Body of pancreas (tissue), 4 donors: ENCODE measurements around the gene ASTN2. TPM values are rescaled to one million over a fixed set of nuclear protein-coding genes. Genes with fewer than 3 reads are reported as not detected.

Experiments
- ATAC-seq: fragments of 150-250 bp; one replicate; pipeline ENCODE4 v1.9.1; 2016
- DNase-seq, 4 donors: peaks; one replicate each; pipeline ENCODE4 v3.0.0-alpha.2; 2019
- H3K27ac ChIP-seq, 4 donors: fragments of 200-600 bp; sonication (generic); 1 replicate in 3 of 4; 2 replicates in 1 of 4; pipeline versions ENCODE4 v1.5.1 to v1.6.1; 2016 to 2019; ENCODE audit warnings: mild to moderate bottlenecking in 1 of 4, mixed read lengths in 1 of 4, moderate library complexity in 1 of 4
- H3K27me3 ChIP-seq, 2 donors: fragments of 200-600 bp; sonication (generic); one replicate each; pipeline ENCODE4 v1.6.0; 2016; ENCODE audit warnings: mild to moderate bottlenecking in 1 of 2
- H3K36me3 ChIP-seq, 2 donors: fragments of 200-600 bp; sonication (generic); replicated peaks in 1 of 2; 2 replicates each; pipeline ENCODE4 v1.5.1; 2016; ENCODE audit warnings: low read depth in 2 of 2; ENCODE audit not compliant: insufficient read depth in 1 of 2
- H3K4me1 ChIP-seq: fragments of 200-600 bp; sonication (generic); one replicate; pipeline ENCODE4 v1.6.0; 2016
- H3K4me3 ChIP-seq, 2 donors: fragments of 200-600 bp; sonication (generic); 1 replicate in 1 of 2; 2 replicates in 1 of 2; pipeline ENCODE4 v1.5.1; 2016 to 2019
- H3K9me3 ChIP-seq, 3 donors: fragments of 200-600 bp; sonication (generic); 1 replicate in 2 of 3; 2 replicates in 1 of 3; pipeline ENCODE4 v1.5.1; 2016
- CTCF ChIP-seq, 7 experiments: fragments of 450-650 bp in 4 of 7; fragments of 200-600 bp in 3 of 7; sonication (generic) in 3 of 7; IDR thresholded peaks; one replicate each; pipeline ENCODE4 v1.5.1; 2016 to 2019; ENCODE audit warnings: antibody characterized with exemption in 7 of 7
- POLR2A ChIP-seq, 3 donors: fragments of 450-650 bp; IDR thresholded peaks; one replicate each; pipeline ENCODE4 v1.6.1; 2016; ENCODE audit warnings: antibody characterized with exemption in 3 of 3, mild to moderate bottlenecking in 2 of 3
- WGBS, 2 donors: methylation state at CpG; one replicate each; pipeline ENCODE4 v1.1.5; 2017; 5-methylcytosine and 5-hydroxymethylcytosine counted together
- intact Hi-C: fragments of 100-400 bp; cut with DNase I; formaldehyde crosslinking; loops from one replicate; pipeline ENCODE4 v1.15.1; 2023
- total RNA-seq, 2 donors: library from RNA; depleted of rRNA; stranded (reverse); fragments of >200 nt; gene quantifications; one replicate each; pipeline ENCODE4 v1.1.0, GENCODE V29; 2016

The ASTN2 gene
- total RNA-seq, 2 donors from 2014 or later = 8.2 to 9.6 TPM

GRCh38 chr9:116721411-116721810, 693.4 kb downstream of the ASTN2 start:
- Histone ChIP-seq H3K36me3 (no peaks in the 10 kb centered on the region), H3K4me3 (no peak overlapping the region), H3K4me1 (no peaks in the 10 kb centered on the region), H3K27me3 (no peaks in the 10 kb centered on the region), H3K27ac (no peak overlapping the region), H3K9me3 (no peaks in the 10 kb centered on the region)
- DNase-seq = no peak
- intact Hi-C loops = no loop called here
- TF ChIP-seq CTCF (IDR thresholded peaks at IDR 0.05) (no peak), POLR2A (IDR thresholded peaks at IDR 0.05) (no peak)
- no peak for ATAC-seq
- 85 to 92% methylated on average over 3 of the region's 3 CpGs for WGBS, 2 donors

DNA sequence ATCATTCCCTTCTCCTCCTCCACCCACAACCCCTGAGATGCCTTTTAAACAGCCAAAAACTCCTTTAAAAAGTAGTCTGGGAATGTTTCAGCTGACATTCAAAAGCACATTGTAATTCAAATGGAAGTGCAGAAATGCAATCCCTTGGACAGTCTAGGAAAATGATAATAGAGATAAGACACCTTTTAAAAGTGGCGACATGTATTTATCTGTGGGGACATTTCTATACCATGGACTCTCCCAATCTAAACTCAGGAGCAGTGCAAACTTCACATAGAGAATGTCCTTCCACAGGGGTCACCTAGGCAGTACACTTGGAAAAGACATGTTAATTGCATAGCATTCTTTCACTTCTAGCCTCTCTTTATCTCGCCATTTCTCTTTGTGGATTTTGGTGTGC, 694.7 kb downstream of the ASTN2 start:
- no peak overlapping the region for H3K4me3 ChIP-seq
- no peak for TF ChIP-seq CTCF (IDR thresholded peaks at IDR 0.05)
- no peak for TF ChIP-seq POLR2A (IDR thresholded peaks at IDR 0.05)
- 67 to 87% methylated on average over 2 of the region's 2 CpGs for WGBS, 2 donors
- H3K27ac ChIP-seq = no peak overlapping the region
- H3K36me3 ChIP-seq = no peaks in the 10 kb centered on the region
- no peaks in the 10 kb centered on the region for H3K27me3 ChIP-seq
- DNase-seq (no peak), ATAC-seq (no peak)
- H3K4me1 ChIP-seq = no peaks in the 10 kb centered on the region
- no peaks in the 10 kb centered on the region for H3K9me3 ChIP-seq
- intact Hi-C loops = no loop called here

- Histone ChIP-seq H3K4me3 (no peak overlapping the region), H3K27ac (no peak overlapping the region), H3K36me3 (no peaks in the 10 kb centered on the region), H3K4me1 (no peaks in the 10 kb centered on the region), H3K27me3 (no peaks in the 10 kb centered on the region), H3K9me3 (no peaks in the 10 kb centered on the region)
- 94% methylated on average over 4 of the region's 4 CpGs for WGBS, 2 donors
- TF ChIP-seq POLR2A (IDR thresholded peaks at IDR 0.05) (no peak), CTCF (IDR thresholded peaks at IDR 0.05) (no peak)
- intact Hi-C loops = no loop called here
- ATAC-seq (no peak), DNase-seq (no peak)
Measured at GRCh38 chr9:116718111-116718510, 696.7 kb downstream of the ASTN2 start.

DNA sequence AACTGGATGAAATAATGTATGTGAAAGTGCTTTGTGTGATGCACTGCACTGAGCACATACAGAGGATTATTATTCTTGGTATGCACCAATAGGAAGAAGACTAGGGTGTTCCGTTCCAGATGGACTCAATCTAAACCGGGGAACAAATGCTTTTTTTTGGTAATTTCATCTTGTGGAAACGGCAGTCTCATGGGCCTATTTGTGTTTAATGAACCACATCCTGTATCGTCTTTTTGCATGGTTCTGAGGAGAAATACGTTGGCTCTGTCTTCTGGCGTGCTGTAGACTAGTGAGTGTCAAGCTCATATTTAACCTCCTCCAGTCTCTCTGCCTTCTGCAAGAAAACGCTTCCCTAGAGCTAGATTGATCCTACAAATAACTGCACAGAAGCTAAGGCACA, 697.7 kb downstream of the ASTN2 start:
- H3K4me3 ChIP-seq = no peak overlapping the region
- WGBS, 2 donors = 77 to 82% methylated on average over 7 of the region's 7 CpGs
- ATAC-seq = no peak
- no peaks in the 10 kb centered on the region for H3K4me1 ChIP-seq
- intact Hi-C loops = no loop called here
- no peaks in the 10 kb centered on the region for H3K36me3 ChIP-seq
- no peak overlapping the region for H3K27ac ChIP-seq
- TF ChIP-seq POLR2A (IDR thresholded peaks at IDR 0.05) (no peak), CTCF (IDR thresholded peaks at IDR 0.05) (no peak)
- no peaks in the 10 kb centered on the region for H3K9me3 ChIP-seq
- no peaks in the 10 kb centered on the region for H3K27me3 ChIP-seq
- DNase-seq = no peak

DNA sequence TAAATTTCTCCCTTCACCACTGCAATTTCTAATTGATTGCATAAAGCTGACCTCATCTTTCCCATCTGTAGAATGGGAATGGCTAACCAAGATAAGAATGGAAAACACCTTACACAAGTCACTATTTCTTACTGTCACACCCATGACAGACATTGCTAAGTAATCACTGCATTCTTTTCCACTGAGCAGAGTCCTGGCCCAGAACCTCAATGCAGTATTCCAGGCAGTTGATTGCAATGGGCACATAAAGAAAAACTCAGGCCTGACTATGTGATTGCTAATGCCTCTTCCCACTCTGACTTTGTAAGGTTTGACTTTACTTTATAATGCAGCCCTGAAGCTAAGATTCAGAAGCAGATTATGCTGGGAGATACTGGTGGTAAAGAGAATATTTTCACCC, 698.4 kb downstream of the ASTN2 start:
- DNase-seq (no peak), ATAC-seq (no peak)
- Histone ChIP-seq H3K27ac (no peak overlapping the region), H3K4me1 (no peaks in the 10 kb centered on the region), H3K9me3 (no peaks in the 10 kb centered on the region), H3K36me3 (no peaks in the 10 kb centered on the region), H3K27me3 (no peaks in the 10 kb centered on the region), H3K4me3 (no peak overlapping the region)
- intact Hi-C loops = no loop called here
- TF ChIP-seq CTCF (IDR thresholded peaks at IDR 0.05) = no peak
- no peak for TF ChIP-seq POLR2A (IDR thresholded peaks at IDR 0.05)
